Karpas-422 (cell line): Measurements from ENCODE around the gene CFI. TPM values are rescaled to one million over a fixed set of nuclear protein-coding genes. Genes with fewer than 3 reads are reported as not detected.

ENCODE experiments used
- DNase-seq: peaks from one replicate; pipeline ENCODE4 v3.0.0-alpha.2; 2015
- H2AFZ ChIP-seq: fragments of 200-600 bp; sonication (generic); 2 replicates; pipeline ENCODE4 v1.6.1; 2014; ENCODE audit warnings: antibody characterized with exemption, low read length, mixed read lengths
- H3K27ac ChIP-seq: fragments of 200-600 bp; sonication (generic); 2 replicates; pipeline ENCODE4 v1.5.1; 2014; ENCODE audit warnings: mild to moderate bottlenecking, low read length, moderate library complexity
- H3K27me3 ChIP-seq: fragments of 200-600 bp; sonication (generic); 2 replicates; pipeline ENCODE4 v1.6.1; 2014; ENCODE audit warnings: low read length, mixed read lengths
- H3K36me3 ChIP-seq: fragments of 200-600 bp; sonication (generic); 2 replicates; pipeline ENCODE4 v1.6.1; 2014; ENCODE audit warnings: low read length, mixed read lengths; ENCODE audit not compliant: insufficient read depth
- H3K4me1 ChIP-seq: fragments of 200-600 bp; sonication (generic); 2 replicates; pipeline ENCODE4 v1.6.1; 2014; ENCODE audit warnings: mild to moderate bottlenecking, low read length, mixed read lengths
- H3K4me2 ChIP-seq: fragments of 200-600 bp; sonication (generic); 2 replicates; pipeline ENCODE4 v1.6.1; 2014; ENCODE audit warnings: low read length, low read depth, mild to moderate bottlenecking; ENCODE audit not compliant: poor library complexity, severe bottlenecking
- H3K4me3 ChIP-seq: fragments of 200-600 bp; sonication (generic); 2 replicates; pipeline ENCODE4 v1.5.1; 2014; ENCODE audit warnings: mild to moderate bottlenecking, antibody characterized with exemption, low read length, mixed read lengths
- H3K79me2 ChIP-seq: fragments of 200-600 bp; sonication (generic); 2 replicates; pipeline ENCODE4 v1.6.1; 2014; ENCODE audit warnings: mild to moderate bottlenecking, low read length, mixed read lengths
- H3K9ac ChIP-seq: fragments of 200-600 bp; sonication (generic); 2 replicates; pipeline ENCODE4 v1.6.0; 2014; ENCODE audit warnings: low read length
- H3K9me2 ChIP-seq: fragments of 200-600 bp; sonication (generic), shearing (Covaris generic); replicated peaks from 2 replicates; pipeline ENCODE4 v1.6.0; 2014; ENCODE audit warnings: mild to moderate bottlenecking, low read length, moderate library complexity; ENCODE audit not compliant: insufficient read depth
- H3K9me3 ChIP-seq: fragments of 300-700, 200-600 bp; sonication (generic); 2 replicates; pipeline ENCODE4 v1.6.1; 2014; ENCODE audit warnings: low read length, mixed read lengths
- H4K20me1 ChIP-seq: fragments of 200-600 bp; sonication (generic); 2 replicates; pipeline ENCODE4 v1.6.1; 2014; ENCODE audit warnings: mild to moderate bottlenecking, antibody characterized with exemption, low read length, low read depth; ENCODE audit not compliant: insufficient read depth
- total RNA-seq: library from RNA; depleted of rRNA; stranded (reverse); fragments of >200 nt; shearing (Covaris generic); gene quantifications from 2 replicates; pipeline ENCODE4 v1.2.3, GENCODE V29; 2014; ENCODE audit warnings: low replicate concordance

CFI gene
- total RNA-seq, 1 experiment from 2014 or later: not detected

- Histone ChIP-seq H3K79me2 (peaks cover 2% of the 10 kb centered on the region; the same call in 1 of the 2 replicates), H2AFZ (no peak overlapping the region), H3K4me3 (no peak overlapping the region), H3K4me2 (no peak overlapping the region), H3K9ac (no peak overlapping the region), H3K27me3 (no peaks in the 10 kb centered on the region), H4K20me1 (no peaks in the 10 kb centered on the region), H3K36me3 (peaks cover 30% of the 10 kb centered on the region; the same call in 1 of the 2 replicates), H3K9me3 (no peaks in the 10 kb centered on the region), H3K4me1 (no peaks in the 10 kb centered on the region), H3K27ac (no peak overlapping the region), H3K9me2 (no peaks in the 10 kb centered on the region)
- peak; percentile 75 for DNase-seq
Measured at GRCh38 chr4:109826719-109827118, 24.9 kb upstream of the CFI start.

GRCh38 chr4:109821185-109821584 is 19.4 kb upstream of the CFI start:
- H4K20me1 ChIP-seq: no peaks in the 10 kb centered on the region
- H3K27me3 ChIP-seq: no peaks in the 10 kb centered on the region
- no peaks in the 10 kb centered on the region for H3K9me2 ChIP-seq
- DNase-seq: no peak
- no peak overlapping the region for H2AFZ ChIP-seq
- no peak overlapping the region for H3K9ac ChIP-seq
- H3K36me3 ChIP-seq: peaks cover 64% of the 10 kb centered on the region
- no peaks in the 10 kb centered on the region for H3K9me3 ChIP-seq
- no peak overlapping the region for H3K4me3 ChIP-seq
- H3K79me2 ChIP-seq: peaks cover 52% of the 10 kb centered on the region
- peaks cover 17% of the 10 kb centered on the region for H3K4me1 ChIP-seq
- no peak overlapping the region for H3K4me2 ChIP-seq
- H3K27ac ChIP-seq: no peak overlapping the region

- Histone ChIP-seq H3K36me3 (peaks cover 63% of the 10 kb centered on the region), H3K9me2 (no peaks in the 10 kb centered on the region), H3K27ac (no peak overlapping the region), H3K4me1 (peaks cover 17% of the 10 kb centered on the region), H3K9ac (no peak overlapping the region), H2AFZ (no peak overlapping the region), H4K20me1 (no peaks in the 10 kb centered on the region), H3K79me2 (peaks cover 58% of the 10 kb centered on the region), H3K9me3 (no peaks in the 10 kb centered on the region), H3K4me2 (no peak overlapping the region), H3K4me3 (no peak overlapping the region), H3K27me3 (no peaks in the 10 kb centered on the region)
- DNase-seq: no peak
Measured at GRCh38 chr4:109820563-109820962, 18.8 kb upstream of the CFI start.

GRCh38 chr4:109818268-109818667 is 16.5 kb upstream of the CFI start:
- DNase-seq: no peak
- H3K4me2 ChIP-seq: no peak overlapping the region
- no peaks in the 10 kb centered on the region for H3K9me3 ChIP-seq
- no peaks in the 10 kb centered on the region for H3K27me3 ChIP-seq
- no peaks in the 10 kb centered on the region for H4K20me1 ChIP-seq
- H3K9me2 ChIP-seq: no peaks in the 10 kb centered on the region
- no peak overlapping the region for H3K9ac ChIP-seq
- peaks cover 45% of the 10 kb centered on the region for H3K36me3 ChIP-seq
- no peak overlapping the region for H2AFZ ChIP-seq
- H3K79me2 ChIP-seq: peaks cover 60% of the 10 kb centered on the region
- H3K4me1 ChIP-seq: peaks cover 22% of the 10 kb centered on the region
- H3K4me3 ChIP-seq: no peak overlapping the region
- H3K27ac ChIP-seq: no peak overlapping the region

- Histone ChIP-seq H4K20me1 (no peaks in the 10 kb centered on the region), H3K9me3 (no peaks in the 10 kb centered on the region), H3K79me2 (peaks cover 58% of the 10 kb centered on the region), H3K36me3 (peaks cover 37% of the 10 kb centered on the region), H3K27ac (no peak overlapping the region; the same call in 1 of the 2 replicates), H3K9me2 (no peaks in the 10 kb centered on the region), H3K4me1 (peaks cover 23% of the 10 kb centered on the region), H3K9ac (peak overlapping the region; percentile 95), H2AFZ (no peak overlapping the region), H3K4me2 (peak overlapping the region; percentile 86), H3K27me3 (no peaks in the 10 kb centered on the region), H3K4me3 (peak overlapping the region; percentile 74)
- no peak for DNase-seq
Measured at GRCh38 chr4:109816894-109817293, 15.1 kb upstream of the CFI start.

- Histone ChIP-seq H3K4me3 (peak overlapping the region; percentile 74), H3K36me3 (peaks cover 31% of the 10 kb centered on the region), H3K9me2 (no peaks in the 10 kb centered on the region), H3K4me2 (peak overlapping the region; percentile 86), H3K27me3 (no peaks in the 10 kb centered on the region), H3K9me3 (no peaks in the 10 kb centered on the region), H3K79me2 (peaks cover 55% of the 10 kb centered on the region), H3K27ac (peak overlapping the region; percentile 59; the same call in 1 of the 2 replicates), H4K20me1 (no peaks in the 10 kb centered on the region), H3K9ac (peak overlapping the region; percentile 95), H3K4me1 (peaks cover 27% of the 10 kb centered on the region), H2AFZ (peak overlapping the region; percentile 28; the same call in 1 of the 2 replicates)
- DNase-seq: peak; percentile 67
Measured at GRCh38 chr4:109816082-109816442, 14.3 kb upstream of the CFI start.

- peak within 1 kb of the TSS; percentile 95 for H3K9ac ChIP-seq
- peak; percentile 96 for DNase-seq
- peak within 1 kb of the TSS; percentile 86 for H3K4me2 ChIP-seq
- peaks cover 51% of the 10 kb centered on the region for H3K79me2 ChIP-seq
- peak within 1 kb of the TSS; percentile 89 for H2AFZ ChIP-seq
- peak within 1 kb of the TSS; percentile 74 for H3K4me3 ChIP-seq
- H3K27me3 ChIP-seq: no peaks in the 10 kb centered on the region
- no peaks in the 10 kb centered on the region for H3K9me3 ChIP-seq
- H3K4me1 ChIP-seq: peaks cover 27% of the 10 kb centered on the region
- no peaks in the 10 kb centered on the region for H3K9me2 ChIP-seq
- H4K20me1 ChIP-seq: no peaks in the 10 kb centered on the region
- peak within 1 kb of the TSS; percentile 59 for H3K27ac ChIP-seq
- peaks cover 25% of the 10 kb centered on the region for H3K36me3 ChIP-seq
Measured at GRCh38 chr4:109815151-109816081, 13.6 kb upstream of the CFI start, which contains the start of gene GAR1. GAR1 (plus strand) TSS chr4:109815762; CDS start chr4:109816165, 403 bp downstream.

- peak overlapping the region; percentile 37; the same call in 1 of the 2 replicates for H2AFZ ChIP-seq
- H3K9ac ChIP-seq: no peak overlapping the region
- no peaks in the 10 kb centered on the region for H3K9me3 ChIP-seq
- no peaks in the 10 kb centered on the region for H4K20me1 ChIP-seq
- no peaks in the 10 kb centered on the region for H3K36me3 ChIP-seq
- no peak for DNase-seq
- H3K4me2 ChIP-seq: peak overlapping the region; percentile 24
- no peaks in the 10 kb centered on the region for H3K9me2 ChIP-seq
- no peak overlapping the region for H3K27ac ChIP-seq
- H3K4me1 ChIP-seq: peaks cover 14% of the 10 kb centered on the region
- no peaks in the 10 kb centered on the region for H3K27me3 ChIP-seq
- H3K79me2 ChIP-seq: peaks cover 13% of the 10 kb centered on the region
- H3K4me3 ChIP-seq: no peak overlapping the region
Measured at GRCh38 chr4:109811707-109812106, 9.9 kb upstream of the CFI start.
